HG03442 (cell line): Measurements from ENCODE around the gene RSU1.
"Not testable (repeated sequence)": the region's sequence is repeated elsewhere in the genome, so short reads cannot be mapped to it uniquely, and the experiment has no call there.

ENCODE experiments used
- ATAC-seq: cut with Tn5 transposase; IDR thresholded peaks from one replicate; pipeline ENCODE4 v1.9.1; 2021; ENCODE audit warnings: mild to moderate bottlenecking, moderate library complexity; ENCODE audit not compliant: unreplicated experiment

The RSU1 gene

DNA sequence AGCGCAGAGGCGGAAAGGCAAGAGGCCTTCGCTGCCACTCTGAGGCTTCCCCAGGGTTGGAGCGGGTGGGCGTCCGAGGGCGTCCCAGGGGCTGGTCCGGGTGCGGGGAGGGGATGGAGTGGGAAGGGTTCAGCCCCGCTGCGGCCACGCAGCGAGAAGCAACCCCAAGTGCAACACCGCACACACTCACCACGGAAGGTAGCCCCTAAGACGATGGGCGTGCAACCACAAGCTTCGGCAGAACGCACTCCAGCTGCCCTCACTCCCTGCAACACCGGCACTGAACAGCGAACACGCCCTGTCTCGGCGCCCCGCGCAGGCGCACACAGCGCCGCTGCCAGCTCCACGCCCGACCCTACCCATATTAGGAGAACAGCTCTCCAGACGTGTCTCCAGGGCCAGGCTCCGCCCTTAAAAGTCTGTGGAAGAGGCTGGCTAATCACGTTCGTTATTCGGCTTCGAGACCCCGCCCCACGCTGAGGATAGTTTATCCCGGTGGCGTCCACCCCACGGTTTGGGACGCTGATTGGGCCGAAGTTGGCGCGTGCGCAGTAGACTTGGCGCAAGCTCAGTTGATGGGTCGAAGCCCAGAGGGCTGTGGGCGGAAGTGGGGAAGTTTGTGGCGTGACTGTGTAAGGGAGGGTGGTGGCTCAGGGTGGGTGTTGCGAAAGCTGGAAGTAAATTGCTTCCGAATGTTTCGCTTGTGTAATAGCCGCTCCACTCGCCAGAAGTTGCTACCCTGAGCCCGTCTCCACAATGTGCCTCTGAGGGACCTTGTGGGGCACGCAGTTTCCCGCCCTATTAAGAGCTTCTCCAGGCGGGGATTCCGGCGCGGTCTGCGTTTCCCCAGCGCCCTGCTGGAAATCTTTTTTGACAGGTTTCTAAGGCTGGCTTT, at the start of gene RSU1:
TSS of gene RSU1 (minus strand) at position 300 of the 895 bp plus-strand sequence. CDS start 343 bp downstream, outside the sequence.
- ATAC-seq = peak; percentile 98

DNA sequence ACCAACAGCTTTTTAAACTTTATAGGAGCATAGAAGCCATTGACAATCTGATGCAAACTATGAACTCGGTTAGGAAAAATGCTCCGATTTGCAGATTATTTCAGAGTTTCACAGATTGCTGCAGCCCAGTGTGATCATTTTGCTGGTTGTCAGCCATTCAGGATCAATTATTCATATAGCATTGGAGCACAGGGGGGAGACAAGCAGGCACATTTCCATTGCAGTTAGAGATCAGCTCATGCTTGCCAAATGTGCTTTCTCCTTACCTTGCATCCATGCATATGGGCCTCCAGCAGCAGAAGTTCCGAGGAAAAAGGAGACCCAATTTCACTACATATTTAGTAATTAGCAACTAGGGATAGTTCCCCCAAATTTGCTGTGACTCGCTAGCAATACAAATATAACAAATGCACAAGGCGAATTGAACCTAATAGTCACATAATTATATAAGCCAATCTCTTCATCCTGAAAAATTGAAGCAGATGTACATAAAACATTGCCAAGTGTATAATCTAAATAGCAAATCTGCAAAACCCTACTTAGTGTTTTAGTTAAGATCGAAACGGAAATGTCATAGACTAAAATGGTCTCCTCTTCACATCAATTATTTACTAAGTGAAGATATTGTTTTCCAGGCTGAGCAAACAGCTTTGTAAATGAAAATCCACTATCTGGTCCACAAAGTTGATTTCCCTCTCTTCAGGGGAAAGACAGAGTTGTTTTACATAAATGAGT, 49.5 kb upstream of the RSU1 start:
- ATAC-seq = no peak

DNA sequence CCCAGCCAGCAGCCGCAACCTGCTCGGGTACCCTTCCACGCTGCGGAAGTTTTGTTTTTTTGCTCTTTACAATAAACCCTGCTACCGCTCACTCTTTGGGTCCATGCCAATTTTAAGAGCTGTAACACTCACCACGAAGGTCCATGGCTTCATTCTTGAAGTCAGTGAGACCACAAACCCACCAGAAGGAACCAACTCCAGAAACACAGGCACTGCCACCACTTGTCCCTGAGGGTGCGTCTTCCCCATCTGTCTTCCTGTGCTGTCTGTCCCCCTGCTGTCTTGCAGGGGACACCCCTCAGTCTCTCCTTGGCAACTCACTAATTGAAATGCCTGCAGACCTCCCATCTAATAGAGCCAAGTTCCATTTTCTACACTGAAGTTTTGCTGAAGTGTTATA, 48.5 kb upstream of the RSU1 start:
- no peak for ATAC-seq

DNA sequence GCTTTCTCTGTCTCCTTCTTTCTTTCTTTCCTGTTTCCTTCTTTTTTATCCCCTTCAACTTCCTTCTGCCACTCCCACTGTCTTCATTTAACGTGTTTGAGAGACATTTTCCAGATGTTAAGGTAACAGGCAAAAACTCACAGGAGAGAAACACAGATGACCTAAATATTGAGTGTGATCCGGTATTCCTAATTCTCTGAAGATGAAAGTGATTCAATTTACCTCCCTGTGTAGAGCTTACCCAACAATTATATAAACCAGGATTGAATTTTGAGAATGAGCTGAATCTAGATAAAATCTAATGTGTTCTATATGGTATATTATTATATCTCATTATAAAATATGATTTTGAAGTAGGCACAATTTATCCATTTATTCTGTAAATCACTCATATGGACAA, 46.5 kb upstream of the RSU1 start:
- ATAC-seq = no peak

DNA sequence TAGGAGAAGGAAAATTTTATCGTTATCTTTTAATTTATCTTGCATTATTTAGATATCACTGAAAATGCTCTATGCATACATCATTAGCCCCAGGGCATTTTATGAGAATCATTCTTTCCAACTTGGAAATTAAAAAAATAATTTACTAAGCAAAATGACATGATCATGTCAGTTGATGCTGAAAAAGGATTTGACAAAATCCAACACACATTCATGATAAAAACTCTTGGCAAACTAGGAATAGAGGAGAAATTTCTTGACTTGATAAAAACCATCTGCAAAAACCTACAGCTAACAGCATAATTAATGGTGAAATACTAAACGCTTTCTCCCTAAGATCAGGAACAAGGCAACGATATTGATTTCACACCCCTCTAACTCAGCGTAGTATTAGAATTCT, 40.2 kb upstream of the RSU1 start:
- ATAC-seq = no peak

DNA sequence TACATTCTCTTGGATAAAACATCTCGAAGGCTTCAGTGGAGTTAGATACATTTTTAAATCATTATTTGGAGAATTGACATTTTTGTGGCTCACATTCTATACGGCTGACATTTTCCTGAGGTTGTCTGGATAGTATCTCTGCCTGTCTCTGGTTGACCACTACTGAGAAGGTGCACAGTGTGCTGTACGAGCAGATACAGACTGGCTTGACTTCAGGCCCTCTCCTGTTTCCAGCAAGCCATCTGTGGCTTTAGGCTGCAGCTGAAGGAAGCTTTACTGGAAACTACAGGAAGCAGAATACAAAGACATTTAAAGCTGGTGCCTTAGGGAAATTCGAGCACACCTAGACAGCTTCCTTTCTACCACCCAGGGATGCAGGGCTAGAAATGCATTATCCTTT, 39.3 kb upstream of the RSU1 start:
- no peak for ATAC-seq

DNA sequence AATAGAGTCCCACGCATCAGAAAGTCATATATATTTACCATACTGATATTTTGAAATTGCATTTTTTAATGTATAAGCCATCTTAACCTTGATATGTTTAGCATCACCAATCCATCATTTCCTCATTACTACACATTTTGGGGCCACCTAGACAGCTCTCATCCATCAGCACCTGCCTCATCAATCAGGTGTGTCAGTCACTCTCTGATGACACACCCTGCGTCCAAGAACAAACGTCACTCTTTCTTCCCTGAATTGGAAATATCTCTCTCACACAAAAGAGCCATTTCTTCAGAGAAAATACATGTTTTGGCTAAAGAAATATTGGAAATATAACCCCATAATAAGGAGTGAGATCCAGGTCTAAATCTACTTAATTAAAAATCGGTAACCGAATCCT, 38.9 kb upstream of the RSU1 start:
- ATAC-seq = no peak

DNA sequence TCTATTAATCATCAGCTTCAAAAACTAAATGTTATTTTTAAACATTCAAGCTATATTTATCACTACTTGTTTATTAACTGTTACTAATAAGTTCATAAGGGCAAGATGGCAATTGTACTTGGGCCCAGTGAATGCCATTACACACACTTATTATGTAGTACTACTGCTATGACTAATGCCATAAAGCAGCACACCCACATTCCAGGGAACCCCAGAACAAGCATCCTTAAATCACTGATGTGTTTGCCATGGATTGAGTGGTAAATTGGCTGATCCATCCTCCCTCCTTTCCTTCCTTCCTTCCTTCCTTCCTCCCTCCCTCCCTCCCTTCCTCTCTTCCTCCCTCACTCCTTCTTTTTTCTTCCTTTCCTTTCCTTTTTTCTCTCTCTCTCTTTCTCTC, 37.4 kb upstream of the RSU1 start:
- no peak for ATAC-seq

DNA sequence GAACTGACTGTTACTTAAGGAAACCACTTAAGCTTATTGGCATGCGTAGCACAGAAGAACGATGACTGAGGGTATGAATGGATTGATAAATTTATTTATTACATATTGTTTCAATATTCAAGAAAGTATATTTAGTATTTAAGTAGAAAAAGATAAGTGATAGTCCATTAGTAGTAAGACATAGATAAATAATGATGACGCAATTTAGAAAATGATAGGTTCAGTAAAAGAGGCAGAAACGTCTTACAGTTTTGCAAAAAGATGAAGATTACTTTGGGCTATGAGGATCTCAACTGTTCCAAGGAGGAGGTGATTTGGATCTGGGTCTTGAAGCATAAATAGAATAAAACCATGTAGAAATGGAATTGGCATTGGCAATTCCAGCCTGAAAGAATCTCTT, 36.6 kb upstream of the RSU1 start:
- no peak for ATAC-seq

DNA sequence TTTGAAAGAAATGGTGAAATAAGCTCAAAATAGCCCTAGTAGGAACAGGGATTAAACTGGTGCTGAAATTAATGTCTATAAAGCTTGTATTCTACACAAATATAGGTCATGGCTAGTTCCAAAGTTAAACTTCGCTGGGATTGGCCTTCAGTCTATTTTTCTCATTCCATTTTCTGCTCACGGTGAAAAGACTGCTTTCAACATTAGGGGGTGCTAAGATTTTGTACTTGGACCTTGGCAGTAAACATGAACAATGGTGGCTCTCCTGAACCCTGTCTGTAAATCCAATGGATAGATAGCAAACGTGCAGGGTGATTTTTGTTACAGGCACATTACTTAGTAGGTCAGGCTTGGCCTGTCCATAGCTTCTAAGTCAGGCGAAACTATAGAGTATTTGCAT, 36.0 kb upstream of the RSU1 start:
- ATAC-seq = no peak

DNA sequence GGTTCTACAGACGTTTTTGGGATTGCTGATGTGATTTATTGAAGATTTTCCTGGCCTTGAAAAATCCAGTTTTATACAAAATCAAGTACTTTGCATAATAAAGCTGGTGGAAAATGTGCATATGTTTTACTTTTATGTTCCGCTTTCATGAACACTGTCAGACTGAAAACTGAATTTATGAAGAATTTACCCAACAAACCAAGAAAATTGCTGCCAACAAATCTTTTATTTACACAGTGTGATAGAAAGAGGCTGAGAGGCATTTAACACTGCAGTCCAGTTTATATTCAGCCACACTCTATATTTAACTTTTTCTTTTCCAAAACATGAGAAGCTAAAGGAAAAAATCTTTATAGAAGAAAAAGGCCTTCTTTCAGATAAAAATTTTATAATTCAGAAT, 35.4 kb upstream of the RSU1 start:
- no peak for ATAC-seq

DNA sequence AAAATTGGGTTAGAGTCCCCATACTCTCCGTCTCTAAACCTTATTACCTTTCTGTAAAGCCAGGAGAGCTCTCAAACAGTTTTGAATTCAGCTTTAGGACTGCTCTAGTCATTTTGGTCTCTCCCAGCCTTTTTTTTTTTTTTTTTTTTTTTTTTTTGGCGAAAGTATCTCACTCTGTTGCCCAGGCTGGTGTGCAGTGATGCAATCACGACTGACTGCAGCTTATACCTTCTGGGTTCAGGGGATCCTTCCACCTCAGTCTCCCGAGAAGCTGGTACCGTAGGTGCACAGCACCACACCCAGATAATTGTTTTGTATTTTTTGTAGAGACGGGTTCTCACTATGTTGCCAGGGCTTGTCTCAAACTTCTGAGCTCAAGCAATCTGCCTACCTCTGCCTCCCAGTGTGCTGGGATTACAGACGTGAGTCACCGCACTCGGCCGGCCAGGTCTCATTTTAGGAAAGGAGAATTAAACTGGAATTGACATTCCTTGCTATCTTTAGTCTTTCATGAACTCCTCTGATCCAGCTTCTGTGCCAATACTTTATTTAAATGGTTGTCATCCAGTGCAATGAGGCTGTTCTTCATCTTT, 31.4 kb upstream of the RSU1 start:
- ATAC-seq = no peak

DNA sequence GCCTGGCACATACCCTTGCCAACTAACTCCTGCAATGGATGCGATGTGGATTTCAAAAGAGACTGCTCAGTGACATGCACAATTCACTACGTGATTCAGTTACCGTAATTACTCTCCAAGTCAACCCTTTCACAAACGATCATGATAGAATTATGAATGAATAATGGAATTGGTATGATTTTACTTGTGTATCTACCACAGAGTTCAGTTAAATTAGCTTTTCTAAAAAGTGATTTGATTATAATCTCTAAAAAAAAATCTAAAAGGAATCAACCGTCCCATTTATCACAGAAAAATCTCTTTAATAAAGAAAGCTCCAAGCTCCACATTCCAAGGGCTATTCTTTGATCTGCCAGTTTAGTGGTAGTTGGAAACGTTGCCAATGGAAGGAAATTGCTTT, 30.4 kb upstream of the RSU1 start:
- ATAC-seq = no peak

DNA sequence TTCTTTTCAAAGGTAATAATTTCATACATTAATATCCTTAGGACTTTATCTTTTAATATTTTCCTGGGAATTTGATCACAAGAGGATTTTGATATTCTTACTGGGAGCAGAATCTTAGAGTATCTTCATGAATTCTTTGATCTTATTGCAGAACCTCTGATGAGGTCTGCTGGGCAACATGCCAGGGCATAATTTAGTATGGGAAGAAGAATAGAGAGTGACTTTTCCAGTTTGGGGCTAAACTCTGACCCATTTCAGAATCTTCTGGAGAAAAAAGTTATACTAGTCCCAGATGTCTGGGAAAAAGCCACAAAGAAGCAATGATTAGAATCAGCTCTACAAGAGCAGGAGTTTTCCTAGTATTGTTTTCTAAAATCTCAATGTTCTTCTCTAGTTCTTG, 28.0 kb upstream of the RSU1 start:
- no peak for ATAC-seq

DNA sequence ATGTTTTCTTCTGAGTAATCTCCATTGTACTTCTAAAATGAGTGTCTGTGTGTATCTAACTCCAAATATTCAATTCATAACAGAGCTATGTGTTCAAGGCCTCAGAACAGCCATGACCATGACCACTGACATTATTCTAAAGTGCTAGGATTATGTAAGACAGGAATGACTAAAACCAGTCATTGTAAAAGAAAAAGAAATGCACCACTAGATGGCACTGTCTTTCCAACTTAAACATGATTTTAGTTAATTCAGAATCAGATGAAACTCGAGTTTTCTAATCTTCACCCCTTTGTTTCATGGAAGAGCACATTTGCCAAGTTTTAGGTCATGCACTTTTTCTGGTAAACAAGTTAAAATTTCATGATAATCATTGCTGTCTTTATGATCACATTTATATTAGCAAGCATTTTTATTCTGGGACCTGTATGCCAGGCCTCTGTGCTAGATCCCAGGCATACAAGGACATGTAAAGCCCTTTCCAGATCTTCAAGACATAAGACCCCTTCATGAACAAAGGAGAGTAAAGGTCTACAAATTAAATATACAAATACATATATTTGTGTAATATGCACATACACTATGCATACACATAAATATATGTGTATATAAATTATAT, 26.1 kb upstream of the RSU1 start:
- peak; percentile 69 for ATAC-seq

DNA sequence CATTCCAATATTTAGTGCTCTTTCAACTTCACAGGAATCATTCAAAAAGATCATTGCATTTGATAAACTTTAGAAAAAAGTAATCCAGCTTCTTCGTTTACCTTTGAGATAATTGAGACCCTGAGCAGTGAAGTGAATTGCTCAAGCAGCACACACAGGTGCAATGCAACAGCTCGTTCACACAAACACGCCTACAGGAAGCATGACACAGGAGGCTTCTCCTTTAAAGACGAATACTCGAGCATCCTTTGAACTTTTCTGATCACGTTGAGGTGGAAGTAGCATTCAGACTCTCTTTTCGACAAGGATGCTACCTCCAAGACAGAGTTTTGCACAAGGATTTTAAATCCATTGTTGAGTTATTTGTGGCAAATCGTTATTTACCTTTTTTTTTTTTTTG, 18.0 kb upstream of the RSU1 start:
- no peak for ATAC-seq

DNA sequence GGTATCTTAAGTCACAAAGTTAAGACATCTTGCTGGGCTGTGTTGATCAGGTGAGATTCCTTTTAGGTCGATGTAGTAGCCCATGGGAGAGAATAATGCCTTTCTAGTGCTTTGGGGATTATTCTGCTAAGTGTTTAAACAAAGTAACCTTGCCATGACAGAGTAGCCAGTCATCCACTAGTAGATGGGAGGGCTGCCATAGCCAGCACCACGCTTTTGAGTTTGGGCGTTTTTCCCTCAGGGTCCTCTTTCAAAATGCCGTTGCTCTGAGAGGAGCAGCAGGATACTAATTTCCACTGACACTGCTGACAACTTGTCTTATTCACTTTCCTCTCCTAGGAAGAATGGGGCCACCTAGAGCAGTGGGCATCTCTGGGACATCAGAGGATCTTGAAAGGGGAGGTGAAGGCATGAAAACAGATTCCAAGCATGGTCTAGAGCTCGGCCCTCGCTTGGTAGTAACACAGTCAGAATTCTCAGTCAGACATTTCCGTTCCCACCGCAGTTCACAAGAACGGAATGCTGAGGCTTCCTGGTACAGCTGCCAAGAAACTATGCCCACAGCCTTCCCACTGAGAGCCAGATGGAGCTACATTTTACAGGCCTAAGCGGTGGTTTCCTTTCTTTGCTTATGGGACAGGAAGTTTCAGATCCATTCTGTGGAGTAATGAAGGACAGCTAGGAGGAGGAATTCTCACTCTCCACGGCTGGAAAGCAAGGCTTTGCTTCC, 15.3 kb upstream of the RSU1 start:
- no peak for ATAC-seq

DNA sequence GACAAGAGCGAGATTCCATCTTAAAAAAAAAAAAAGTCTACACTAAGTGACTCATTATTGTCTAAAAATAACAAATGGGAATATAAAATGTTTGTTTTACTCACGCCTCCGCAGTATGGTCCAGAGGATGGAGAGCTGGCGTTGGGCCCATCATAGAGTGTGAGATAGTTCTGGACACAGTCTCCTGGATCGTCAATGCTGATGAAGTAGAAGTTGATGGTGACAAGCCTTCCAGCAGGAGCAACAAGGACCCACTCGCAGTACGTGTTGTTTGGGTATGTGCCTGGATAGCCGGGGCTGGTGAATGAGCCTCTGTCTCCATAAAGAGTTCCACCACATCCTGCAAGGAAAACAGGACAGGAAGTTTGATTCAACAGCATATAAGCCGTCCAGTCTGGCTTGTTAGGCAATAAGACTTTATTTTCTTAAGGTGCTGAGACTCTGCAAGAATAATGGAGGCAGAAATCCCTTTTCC, 11.5 kb upstream of the RSU1 start:
- no peak for ATAC-seq

DNA sequence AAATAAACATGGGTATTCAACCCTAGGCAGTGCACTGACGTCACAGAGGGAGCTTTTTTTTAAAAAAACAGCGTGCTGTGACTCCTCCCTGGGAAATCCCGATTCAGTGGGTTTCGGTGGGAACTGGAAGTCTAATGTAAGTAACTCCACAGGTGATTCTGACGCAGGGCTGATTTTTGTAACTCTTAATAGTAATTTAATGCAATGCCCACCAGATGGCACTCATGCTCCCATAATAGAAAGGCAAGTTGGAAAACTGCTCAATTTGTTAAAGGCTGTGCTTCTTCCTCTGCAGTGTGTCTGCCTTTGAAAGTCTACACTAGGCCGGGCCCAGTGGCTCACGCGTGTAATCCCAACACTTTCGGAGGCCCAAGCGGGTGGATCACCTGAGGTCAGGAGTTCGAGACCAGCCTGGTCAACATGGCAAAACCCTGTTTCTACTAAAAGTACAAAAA, 10.9 kb upstream of the RSU1 start:
- ATAC-seq = peak; percentile 83

DNA sequence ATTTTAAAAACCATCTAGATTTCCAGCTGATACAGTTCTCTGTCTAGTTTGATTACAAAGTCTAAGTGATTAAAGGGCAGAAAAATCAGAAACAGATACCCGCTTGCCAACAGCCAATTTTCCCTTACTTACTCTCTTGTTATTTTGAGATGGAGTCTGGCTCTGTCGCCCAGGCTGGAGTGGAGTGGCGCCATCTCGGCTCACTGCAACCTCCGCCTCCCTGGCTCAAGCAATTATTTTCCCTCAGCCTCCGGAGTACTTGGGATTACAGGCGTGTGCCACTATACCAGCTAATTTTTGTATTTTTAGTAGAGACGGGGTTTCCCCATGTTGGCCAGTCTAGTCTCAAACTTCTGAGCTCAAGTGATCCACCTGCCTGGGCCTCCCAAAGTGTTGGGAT, 10.2 kb upstream of the RSU1 start:
- ATAC-seq = not testable (repeated sequence)
